KBM-7 (cell line): Measurements from ENCODE around the gene SORCS3.

Experiments
- DNase-seq: peaks from one replicate; pipeline ENCODE4 v3.0.0-alpha.2; 2015
- in situ Hi-C: fragments of 300-500 bp; cut with MboI; formaldehyde crosslinking; loops from 2 replicates; pipeline ENCODE4 v1.14.3; 2020; ENCODE audit warnings: low sequenced_read_pairs, low pct_unique_long_range_greater_than_20kb, mixed read lengths

The SORCS3 gene

GRCh38 chr10:105113666-105114065 is 472.6 kb downstream of the SORCS3 start:
- in situ Hi-C loops: no loop called here

GRCh38 chr10:105121743-105122142 is 480.7 kb downstream of the SORCS3 start:
- in situ Hi-C loops: no loop called here
- DNase-seq: no peak

More at GRCh38 chr10:105113666-105114065, 472.6 kb downstream of the SORCS3 start:
- no peak for DNase-seq

- in situ Hi-C loops: no loop called here
- DNase-seq: no peak
These were observed 487.0 kb downstream of the SORCS3 start for GRCh38 chr10:105128111-105128510.

GRCh38 chr10:105138358-105138757 is 497.3 kb downstream of the SORCS3 start:
- in situ Hi-C loops: no loop called here
- no peak for DNase-seq

GRCh38 chr10:105139363-105139896 is 498.3 kb downstream of the SORCS3 start:
- in situ Hi-C loops: no loop called here
- no peak for DNase-seq

GRCh38 chr10:105140600-105140999 is 499.5 kb downstream of the SORCS3 start:
- in situ Hi-C loops: no loop called here
- no peak for DNase-seq

GRCh38 chr10:105145711-105146110 is 504.6 kb downstream of the SORCS3 start:
- no peak for DNase-seq
- in situ Hi-C loops: no loop called here

- in situ Hi-C loops: no loop called here
- no peak for DNase-seq
These were observed 505.3 kb downstream of the SORCS3 start for GRCh38 chr10:105146436-105146835.

GRCh38 chr10:105148456-105148855 is 507.4 kb downstream of the SORCS3 start:
- in situ Hi-C loops: no loop called here
- no peak for DNase-seq

- DNase-seq: no peak
- in situ Hi-C loops: no loop called here
These were observed 507.8 kb downstream of the SORCS3 start for GRCh38 chr10:105148921-105149320.

GRCh38 chr10:105149371-105149891 is 508.3 kb downstream of the SORCS3 start:
- DNase-seq: no peak

GRCh38 chr10:105150259-105150880 is 509.3 kb downstream of the SORCS3 start:
- no peak for DNase-seq
- in situ Hi-C loops: no loop called here

More at GRCh38 chr10:105149371-105149891, 508.3 kb downstream of the SORCS3 start:
- in situ Hi-C loops: no loop called here

- DNase-seq: no peak
- in situ Hi-C loops: no loop called here
These were observed 513.6 kb downstream of the SORCS3 start for GRCh38 chr10:105154736-105155135.

GRCh38 chr10:105159268-105159667 is 518.2 kb downstream of the SORCS3 start:
- no peak for DNase-seq
- in situ Hi-C loops: no loop called here

GRCh38 chr10:105161149-105161548 is 520.1 kb downstream of the SORCS3 start:
- in situ Hi-C loops: no loop called here
- DNase-seq: no peak

GRCh38 chr10:105161767-105162166 is 520.7 kb downstream of the SORCS3 start:
- in situ Hi-C loops: no loop called here
- DNase-seq: no peak

- no peak for DNase-seq
- in situ Hi-C loops: no loop called here
These were observed 529.4 kb downstream of the SORCS3 start for GRCh38 chr10:105170521-105170920.

GRCh38 chr10:105171945-105172344 is 530.9 kb downstream of the SORCS3 start:
- in situ Hi-C loops: no loop called here

GRCh38 chr10:105181626-105182025 is 540.5 kb downstream of the SORCS3 start:
- in situ Hi-C loops: no loop called here
- no peak for DNase-seq

More at GRCh38 chr10:105171945-105172344, 530.9 kb downstream of the SORCS3 start:
- no peak for DNase-seq

GRCh38 chr10:105183536-105183935 is 542.4 kb downstream of the SORCS3 start:
- no peak for DNase-seq
- in situ Hi-C loops: no loop called here

- DNase-seq: no peak
- in situ Hi-C loops: no loop called here
These were observed 544.1 kb downstream of the SORCS3 start for GRCh38 chr10:105185161-105185560.
